Activated T-helper 17 cell treated with anti-CD3 and anti-CD28 coated beads, Interleukin-2, amount 50 U/mL, for 72 hours (primary cell): Measurements from ENCODE around the gene TSPEAR. TPM values are rescaled to one million over a fixed set of nuclear protein-coding genes. Genes with fewer than 3 reads are reported as not detected.
"Not testable (repeated sequence)": the region's sequence is repeated elsewhere in the genome, so short reads cannot be mapped to it uniquely, and the experiment has no call there.

ENCODE experiments used
- ATAC-seq: fragments of 150-1000 bp; cut with Tn5 transposase; replicated peaks from 2 replicates; pipeline ENCODE4 v1.10.0; 2021; ENCODE audit warnings: mild to moderate bottlenecking, moderate library complexity
- H3K27ac Mint-ChIP-seq: one replicate; pipeline ENCODE4 v1.8.0; 2022; ENCODE audit warnings: mixed read lengths
- H3K27me3 Mint-ChIP-seq: one replicate; pipeline ENCODE4 v1.8.0; 2022; ENCODE audit warnings: mixed read lengths
- H3K36me3 Mint-ChIP-seq: one replicate; pipeline ENCODE4 v1.8.0; 2022; ENCODE audit warnings: low read depth, mild to moderate bottlenecking, mixed read lengths
- H3K4me1 Mint-ChIP-seq: one replicate; pipeline ENCODE4 v1.8.0; 2022; ENCODE audit warnings: mixed read lengths
- H3K4me3 Mint-ChIP-seq: one replicate; pipeline ENCODE4 v1.8.0; 2022; ENCODE audit warnings: mild to moderate bottlenecking, mixed read lengths
- H3K9me3 Mint-ChIP-seq: one replicate; pipeline ENCODE4 v1.8.0; 2022; ENCODE audit warnings: mixed read lengths
- total RNA-seq, 2 donors: library from RNA; stranded (reverse); gene quantifications; one replicate each; pipeline ENCODE4 v1.2.3, GENCODE V29; 2022

The TSPEAR gene
- total RNA-seq, 2 donors from 2014 or later: 0.08 TPM; not detected in 1

DNA sequence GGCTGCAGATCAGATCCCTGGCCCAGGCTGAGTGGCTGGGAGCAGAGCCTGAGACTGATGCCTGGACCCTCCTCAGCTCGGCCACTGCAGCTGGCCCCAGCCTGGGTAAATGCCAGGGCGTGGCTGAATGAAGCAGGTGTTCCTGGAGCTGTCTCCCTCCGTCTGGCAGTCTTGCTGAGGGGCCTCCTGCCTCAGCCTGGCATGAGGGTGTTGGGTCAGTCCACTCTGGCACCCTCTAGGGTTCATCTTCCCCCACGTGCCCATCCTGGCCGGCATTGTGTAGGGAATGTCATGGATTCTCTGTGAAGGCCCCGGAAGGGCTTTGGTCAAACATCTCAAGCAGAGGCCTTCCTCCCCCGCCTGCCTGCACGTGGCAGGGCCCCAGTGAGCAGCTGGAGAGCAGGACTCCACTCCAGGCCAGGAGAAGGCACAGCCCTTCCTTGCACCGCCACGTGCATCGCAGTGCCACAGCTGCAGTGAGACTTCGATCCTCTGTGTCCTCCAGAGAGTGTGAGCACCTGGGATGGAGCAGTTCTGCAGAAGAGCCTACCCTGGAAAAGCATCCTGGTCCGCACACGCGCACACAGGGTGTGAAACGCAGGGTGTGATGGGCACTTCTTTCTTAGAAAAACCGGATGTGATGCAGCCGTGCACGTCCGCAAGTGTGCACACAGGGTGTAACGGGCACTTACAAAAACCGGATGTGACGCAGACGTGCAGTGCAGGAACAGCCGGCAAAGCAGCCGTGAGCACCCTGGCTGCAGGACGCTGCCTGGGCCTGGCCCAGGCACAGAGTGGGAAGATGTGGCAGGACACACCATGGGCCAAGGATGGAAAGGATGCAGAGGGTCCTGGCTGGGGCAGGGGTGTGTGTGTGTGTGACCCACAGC is 142.5 kb downstream of the TSPEAR start:
- Mint-ChIP-seq H3K4me3 (no peak overlapping the region), H3K9me3 (no peaks in the 10 kb centered on the region), H3K27me3 (peaks cover 3% of the 10 kb centered on the region), H3K4me1 (peaks cover 11% of the 10 kb centered on the region), H3K36me3 (no peaks in the 10 kb centered on the region), H3K27ac (no peak overlapping the region)
- peak; percentile 18 for ATAC-seq

DNA sequence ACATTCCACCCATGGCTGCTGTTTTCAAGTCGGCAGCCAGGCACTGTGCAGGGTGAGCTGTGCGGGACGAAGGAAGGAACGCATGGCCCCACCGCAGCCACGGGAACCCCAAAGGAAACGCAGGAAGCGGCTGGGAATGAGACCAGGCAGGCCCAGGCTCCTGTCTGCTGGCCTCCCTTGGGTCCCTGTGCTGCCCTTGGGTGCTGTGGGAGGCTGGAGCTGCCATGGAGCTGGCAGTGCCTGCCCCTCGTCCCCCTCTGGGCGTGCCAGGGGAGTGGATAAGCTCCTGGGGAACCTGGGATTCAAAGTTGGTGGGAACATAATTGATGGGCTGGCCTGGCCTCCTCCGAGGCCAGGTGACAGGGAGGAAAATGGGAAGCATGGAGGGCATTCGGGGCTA is 143.1 kb downstream of the TSPEAR start:
- H3K36me3 Mint-ChIP-seq: no peaks in the 10 kb centered on the region
- H3K4me1 Mint-ChIP-seq: peaks cover 11% of the 10 kb centered on the region
- H3K9me3 Mint-ChIP-seq: no peaks in the 10 kb centered on the region
- H3K27me3 Mint-ChIP-seq: peaks cover 2% of the 10 kb centered on the region
- ATAC-seq: no peak
- H3K4me3 Mint-ChIP-seq: no peak overlapping the region
- no peak overlapping the region for H3K27ac Mint-ChIP-seq

DNA sequence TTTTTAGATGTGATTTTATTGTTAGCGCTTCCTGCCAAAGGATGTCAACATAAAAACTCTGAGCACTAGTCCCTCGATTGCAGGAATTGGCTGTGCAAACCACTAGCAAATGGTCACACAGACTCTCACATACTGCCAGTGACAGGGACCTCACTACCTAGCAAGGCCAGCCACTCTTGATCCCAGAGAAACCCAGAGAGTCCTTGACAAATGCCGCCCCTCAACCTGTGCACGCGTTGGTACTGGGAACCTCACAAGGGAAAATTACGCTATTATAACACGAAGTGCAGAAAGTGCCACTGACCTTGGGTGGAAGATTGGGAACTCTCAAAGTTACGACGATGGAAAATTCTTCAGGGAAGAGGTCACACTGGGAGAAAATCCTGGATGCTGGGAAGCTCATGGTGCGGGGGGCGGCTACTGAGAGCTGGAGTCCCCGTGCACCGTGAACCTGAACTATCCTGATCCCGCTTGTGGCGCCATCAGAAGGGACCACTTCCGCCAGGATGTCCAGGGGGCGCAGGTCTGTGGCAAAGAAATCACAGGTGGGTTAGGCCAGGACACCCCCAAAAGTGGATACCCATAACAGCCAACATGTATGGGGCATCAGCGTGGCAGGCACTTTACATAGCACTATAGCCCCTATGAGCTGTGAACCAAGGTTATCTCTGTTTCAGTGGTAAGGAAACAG is 143.7 kb downstream of the TSPEAR start:
- ATAC-seq: no peak
- no peak overlapping the region for H3K4me3 Mint-ChIP-seq
- H3K36me3 Mint-ChIP-seq: no peaks in the 10 kb centered on the region
- H3K9me3 Mint-ChIP-seq: no peaks in the 10 kb centered on the region
- H3K27ac Mint-ChIP-seq: no peak overlapping the region
- H3K27me3 Mint-ChIP-seq: no peaks in the 10 kb centered on the region
- H3K4me1 Mint-ChIP-seq: peaks cover 11% of the 10 kb centered on the region

DNA sequence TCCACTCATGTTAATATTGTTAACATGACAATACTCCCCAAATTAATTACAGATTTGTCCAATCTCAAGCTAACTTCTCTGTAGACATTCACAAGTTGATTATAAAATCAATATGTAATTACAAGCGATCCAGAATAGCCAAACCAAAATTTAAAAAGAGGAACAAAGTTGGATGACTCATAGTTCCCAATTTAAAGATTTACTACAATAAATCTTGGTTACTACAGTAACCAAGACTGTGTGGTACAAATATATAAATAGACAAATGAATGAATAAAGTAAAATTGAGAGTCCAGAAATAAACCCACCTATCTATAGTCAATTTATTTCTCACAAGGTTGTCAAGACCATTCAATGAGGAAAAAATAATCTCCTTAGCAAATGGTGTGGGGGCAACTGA is 145.0 kb downstream of the TSPEAR start:
- no peak overlapping the region for H3K27ac Mint-ChIP-seq
- H3K9me3 Mint-ChIP-seq: no peaks in the 10 kb centered on the region
- no peak overlapping the region for H3K4me3 Mint-ChIP-seq
- peaks cover 11% of the 10 kb centered on the region for H3K4me1 Mint-ChIP-seq
- no peaks in the 10 kb centered on the region for H3K27me3 Mint-ChIP-seq
- no peak for ATAC-seq
- H3K36me3 Mint-ChIP-seq: no peaks in the 10 kb centered on the region

DNA sequence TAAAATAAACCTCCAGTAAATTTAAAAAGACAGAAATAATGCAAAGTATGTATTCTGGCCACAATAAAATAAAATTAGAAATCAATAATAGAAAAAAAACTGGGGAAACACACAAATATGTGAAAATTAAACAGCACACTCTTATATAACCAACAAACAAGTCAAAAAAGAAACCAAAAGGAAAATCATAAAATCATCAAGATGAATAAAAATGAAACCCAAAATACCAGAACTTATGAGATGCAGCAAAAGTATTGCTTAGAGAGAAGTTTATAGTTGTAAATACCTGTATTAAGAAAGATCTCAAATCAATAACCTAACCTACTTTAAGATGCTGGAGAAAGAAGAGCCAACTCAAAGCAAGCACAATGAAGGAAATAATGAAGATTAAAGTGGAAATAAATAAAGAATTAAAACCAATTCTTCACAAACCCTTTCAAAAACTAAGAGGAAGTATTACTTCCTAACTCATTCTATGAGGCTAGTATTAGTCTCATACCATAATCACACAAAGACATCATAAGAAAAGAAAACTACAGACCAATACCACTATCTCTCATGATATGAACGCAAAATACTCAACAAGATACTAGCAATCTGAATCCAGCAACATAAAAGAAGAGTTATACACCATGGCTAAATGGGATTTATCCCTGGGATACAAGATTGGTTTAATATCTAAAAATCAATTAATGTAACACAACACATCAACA is 146.3 kb downstream of the TSPEAR start:
- Mint-ChIP-seq H3K4me3 (peak overlapping the region; percentile 33), H3K9me3 (peaks cover 5% of the 10 kb centered on the region), H3K36me3 (no peaks in the 10 kb centered on the region), H3K27me3 (no peaks in the 10 kb centered on the region), H3K4me1 (peaks cover 11% of the 10 kb centered on the region), H3K27ac (peak overlapping the region; percentile 74)
- ATAC-seq: peak; percentile 61

DNA sequence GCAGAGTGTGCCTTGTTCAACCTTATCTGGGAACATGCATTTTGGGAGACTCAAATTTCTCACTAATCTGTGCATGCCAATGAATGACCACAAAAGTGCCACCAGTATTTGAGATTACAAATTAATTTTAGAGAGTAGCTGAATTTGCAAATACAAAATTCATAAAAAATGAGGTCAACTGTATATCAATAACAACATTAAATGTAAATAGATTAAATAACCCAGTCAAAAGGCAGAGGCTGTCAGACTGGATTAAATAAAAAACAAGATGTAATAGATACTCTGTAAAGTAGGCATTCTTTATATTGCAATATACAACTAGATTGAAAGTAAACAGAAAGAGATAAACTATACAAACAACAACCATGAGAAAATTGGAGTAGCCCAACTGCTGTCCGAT is 147.3 kb downstream of the TSPEAR start:
- Mint-ChIP-seq H3K27me3 (no peaks in the 10 kb centered on the region), H3K4me1 (peaks cover 11% of the 10 kb centered on the region), H3K27ac (peak overlapping the region; percentile 74), H3K4me3 (no peak overlapping the region), H3K9me3 (peaks cover 5% of the 10 kb centered on the region), H3K36me3 (no peaks in the 10 kb centered on the region)
- no peak for ATAC-seq

DNA sequence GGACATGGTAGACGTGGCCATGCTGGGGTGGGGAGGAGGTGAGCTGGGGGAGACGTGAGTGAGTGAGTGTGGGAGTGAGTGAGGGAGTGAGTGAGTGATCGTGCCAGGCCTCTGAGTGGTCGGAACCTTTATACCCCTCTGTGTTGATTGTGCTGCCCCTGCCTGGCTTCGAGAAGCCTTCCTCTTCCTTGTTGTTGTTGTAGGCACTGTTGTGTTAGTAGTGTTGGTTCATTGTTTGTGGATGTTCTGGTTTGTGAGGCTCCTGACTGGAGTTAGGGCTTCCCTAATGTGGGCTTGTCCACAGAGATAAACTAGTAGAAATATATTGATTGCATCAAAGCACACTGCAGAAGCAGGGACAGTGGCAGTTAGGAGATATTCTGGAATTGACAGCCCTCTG is 152.7 kb downstream of the TSPEAR start, which contains the start of gene KRTAP10-3:
Gene KRTAP10-3, minus strand, starts transcription at position 101 of the 400 bp plus-strand sequence. Its CDS starts 80 bp downstream, at position 21.
- H3K27me3 Mint-ChIP-seq: peaks cover 4% of the 10 kb centered on the region
- H3K27ac Mint-ChIP-seq: no peak within 1 kb of the TSS
- peaks cover 5% of the 10 kb centered on the region for H3K9me3 Mint-ChIP-seq
- no peaks in the 10 kb centered on the region for H3K4me1 Mint-ChIP-seq
- no peak within 1 kb of the TSS for H3K4me3 Mint-ChIP-seq
- ATAC-seq: no peak
- H3K36me3 Mint-ChIP-seq: no peaks in the 10 kb centered on the region

DNA sequence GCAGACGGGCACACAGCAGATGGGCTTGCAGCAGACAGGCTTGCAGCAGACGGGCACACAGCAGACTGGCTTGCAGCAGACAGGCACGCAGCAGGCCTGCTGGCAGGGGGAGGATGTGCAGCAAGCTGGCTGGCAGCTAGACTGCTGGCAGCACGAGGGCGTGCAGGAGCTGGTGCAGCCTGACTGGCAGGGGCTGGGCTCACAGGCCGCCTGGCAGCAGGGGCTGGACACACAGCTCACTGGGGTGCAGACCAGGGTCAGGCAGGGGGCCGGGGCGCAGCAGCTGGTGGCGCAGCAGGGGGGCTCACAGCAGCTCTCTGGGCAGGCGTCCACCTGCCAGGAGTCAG is 153.1 kb downstream of the TSPEAR start:
- not testable (repeated sequence) for H3K27ac Mint-ChIP-seq, H3K27me3 Mint-ChIP-seq, H3K4me1 Mint-ChIP-seq, H3K36me3 Mint-ChIP-seq, H3K9me3 Mint-ChIP-seq, H3K4me3 Mint-ChIP-seq, ATAC-seq

DNA sequence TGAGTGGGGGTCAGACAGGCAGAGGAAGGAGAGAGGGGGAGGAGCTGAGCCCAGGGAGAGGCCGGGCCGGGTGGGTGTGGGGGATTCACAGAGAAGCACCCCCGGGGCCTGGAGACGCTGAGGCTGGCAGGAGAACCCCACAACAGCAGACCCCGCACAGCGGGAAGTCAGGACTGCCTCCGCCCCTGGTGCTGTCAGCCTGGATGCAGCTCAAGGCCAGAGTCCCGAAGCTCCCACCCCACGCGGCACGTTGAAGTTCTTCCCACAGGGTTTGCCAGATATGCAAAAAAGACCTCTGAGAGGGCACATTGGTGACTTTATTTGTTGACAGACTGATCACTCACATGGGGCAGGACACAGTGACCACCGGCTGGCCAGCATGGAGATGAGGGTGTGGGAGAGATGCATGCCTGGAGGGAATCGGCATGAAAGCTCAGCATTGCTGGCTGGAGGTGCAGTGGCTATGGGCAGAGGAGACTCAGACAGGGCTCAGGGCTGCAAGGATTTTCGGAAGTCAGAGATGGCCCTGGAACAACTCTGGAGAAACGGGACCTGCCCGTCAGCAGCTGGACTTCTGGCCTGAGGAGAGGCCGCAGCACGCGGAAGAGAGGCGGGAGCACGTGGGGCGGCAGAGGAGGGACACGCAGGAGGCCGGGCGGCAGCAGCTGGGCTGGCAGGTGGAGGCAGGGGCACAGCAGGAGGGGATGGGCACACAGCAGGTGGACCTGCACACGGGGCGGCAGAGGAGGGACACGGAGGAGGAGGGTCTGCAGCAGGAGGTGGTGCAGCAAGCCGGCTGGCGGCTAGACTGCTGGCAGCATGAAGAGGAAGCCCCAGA is 153.7 kb downstream of the TSPEAR start:
- H3K4me3 Mint-ChIP-seq: no peak overlapping the region
- no peak for ATAC-seq
- no peak overlapping the region for H3K27ac Mint-ChIP-seq
- peaks cover 4% of the 10 kb centered on the region for H3K27me3 Mint-ChIP-seq
- H3K4me1 Mint-ChIP-seq: no peaks in the 10 kb centered on the region
- H3K9me3 Mint-ChIP-seq: peaks cover 10% of the 10 kb centered on the region
- no peaks in the 10 kb centered on the region for H3K36me3 Mint-ChIP-seq

DNA sequence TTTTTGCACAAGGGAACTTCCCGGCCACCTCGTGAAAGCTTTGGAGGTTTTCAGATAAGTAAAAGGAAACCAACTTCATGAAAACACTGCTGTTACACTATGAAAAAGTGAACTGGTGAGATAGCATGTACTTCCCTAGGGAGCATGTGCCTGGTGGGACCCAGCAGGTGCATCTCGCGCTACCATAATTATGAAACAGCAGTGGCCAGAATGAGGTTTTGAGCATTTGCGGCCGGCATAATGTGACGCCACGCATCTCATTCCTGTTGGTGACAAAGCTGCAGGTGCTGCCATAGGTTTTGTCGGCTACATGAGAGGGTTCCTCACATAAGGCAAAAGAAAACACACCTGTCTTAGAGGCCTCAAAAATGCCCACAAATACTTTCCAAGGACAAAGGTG is 154.5 kb downstream of the TSPEAR start:
- no peaks in the 10 kb centered on the region for H3K36me3 Mint-ChIP-seq
- no peak overlapping the region for H3K4me3 Mint-ChIP-seq
- peaks cover 10% of the 10 kb centered on the region for H3K9me3 Mint-ChIP-seq
- H3K27ac Mint-ChIP-seq: no peak overlapping the region
- no peaks in the 10 kb centered on the region for H3K4me1 Mint-ChIP-seq
- ATAC-seq: no peak
- H3K27me3 Mint-ChIP-seq: peaks cover 4% of the 10 kb centered on the region

DNA sequence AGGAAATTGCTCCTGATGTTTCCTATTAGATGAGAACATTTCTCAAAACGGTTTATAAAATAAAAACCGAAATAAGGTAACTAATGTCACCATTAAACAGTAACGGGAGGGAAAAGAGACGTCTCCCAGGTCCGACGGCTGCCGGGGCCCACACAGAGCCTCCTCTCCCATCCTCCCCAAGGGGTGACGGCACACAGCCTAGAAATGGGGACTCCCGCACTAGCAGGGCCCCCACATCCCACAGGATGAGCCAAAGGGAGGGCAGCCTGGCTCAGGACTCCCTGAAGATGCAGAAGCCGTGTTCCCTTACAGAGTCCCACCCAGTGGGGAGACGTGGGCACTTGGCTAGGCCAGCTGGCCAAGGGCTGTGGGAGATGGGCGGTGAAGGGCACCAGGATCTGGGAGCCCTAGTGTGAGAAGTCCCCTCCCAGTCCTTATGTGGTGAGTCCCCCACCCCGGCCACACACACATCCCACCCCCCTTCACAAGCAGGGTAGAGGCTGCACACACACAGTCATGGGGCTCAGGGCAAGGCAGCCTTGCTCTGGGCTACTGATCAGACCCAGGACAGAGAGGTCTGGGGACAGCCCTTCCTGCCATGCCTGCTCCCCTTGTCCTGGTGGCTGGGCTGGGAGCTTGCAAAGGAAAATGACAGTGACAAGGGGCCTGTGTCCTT is 156.0 kb downstream of the TSPEAR start:
- peaks cover 4% of the 10 kb centered on the region for H3K27me3 Mint-ChIP-seq

DNA sequence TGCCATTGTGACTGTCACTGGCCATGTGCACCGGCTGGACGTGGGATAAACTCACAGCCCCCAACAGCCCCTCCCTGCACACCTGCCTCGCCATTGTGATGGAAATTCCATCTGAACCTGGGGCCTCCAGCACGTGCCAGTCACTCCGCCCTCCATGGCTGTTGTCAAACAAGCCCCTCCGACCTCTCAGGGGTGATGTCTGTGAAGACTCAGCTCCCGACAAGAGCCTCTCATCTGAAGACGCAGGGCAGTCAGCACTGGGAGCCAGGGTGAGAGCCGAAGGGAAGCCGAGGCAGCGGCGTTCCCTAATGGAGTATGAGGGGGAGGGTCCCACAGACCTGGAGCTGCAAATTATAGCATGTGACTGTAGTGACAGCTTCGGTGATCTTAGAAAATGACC is 158.7 kb downstream of the TSPEAR start:
- Mint-ChIP-seq H3K9me3 (peaks cover 6% of the 10 kb centered on the region), H3K4me3 (no peak overlapping the region), H3K4me1 (peaks cover 3% of the 10 kb centered on the region), H3K36me3 (no peaks in the 10 kb centered on the region), H3K27ac (no peak overlapping the region), H3K27me3 (peaks cover 4% of the 10 kb centered on the region)
- ATAC-seq: no peak

More for the DNA sequence above, 156.0 kb downstream of the TSPEAR start:
- Mint-ChIP-seq H3K4me1 (no peaks in the 10 kb centered on the region), H3K9me3 (peaks cover 4% of the 10 kb centered on the region), H3K27ac (no peak overlapping the region), H3K36me3 (no peaks in the 10 kb centered on the region), H3K4me3 (no peak overlapping the region)
- no peak for ATAC-seq

DNA sequence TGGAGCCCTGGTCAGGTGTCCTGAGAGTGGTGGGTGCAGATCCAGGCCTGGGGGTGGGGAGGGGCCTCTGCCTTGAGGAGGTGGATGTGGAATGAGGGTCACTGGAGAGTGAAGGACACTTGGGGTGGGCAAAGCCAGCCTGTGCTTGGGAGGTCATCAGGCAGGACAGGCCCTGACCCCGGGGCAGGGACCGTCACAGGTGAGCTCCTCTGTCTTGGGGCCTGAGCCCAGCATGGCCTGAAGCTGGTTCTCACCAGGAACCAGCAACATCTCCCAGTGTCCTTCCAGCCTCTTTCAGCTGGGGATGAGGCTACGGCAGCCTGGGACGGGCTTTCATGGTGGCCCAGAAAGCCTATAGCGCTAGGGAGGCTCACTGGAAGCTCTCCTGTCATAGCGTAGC is 159.2 kb downstream of the TSPEAR start:
- no peak overlapping the region for H3K27ac Mint-ChIP-seq
- H3K36me3 Mint-ChIP-seq: no peaks in the 10 kb centered on the region
- H3K4me1 Mint-ChIP-seq: peaks cover 8% of the 10 kb centered on the region
- no peak for ATAC-seq
- peaks cover 12% of the 10 kb centered on the region for H3K9me3 Mint-ChIP-seq
- H3K4me3 Mint-ChIP-seq: no peak overlapping the region
- H3K27me3 Mint-ChIP-seq: peaks cover 4% of the 10 kb centered on the region
